SU-DHL-6 (cell line): ENCODE measurements around the gene CST9.

Experiments used
- EZH2phosphoT487 ChIP-seq: fragments of 200-600 bp; sonication (generic), shearing (Covaris generic); conservative IDR thresholded peaks from 2 replicates; pipeline ENCODE4 v1.6.1; 2018; ENCODE audit warnings: mild to moderate bottlenecking, antibody characterized with exemption, low read length, moderate library complexity, mixed read lengths
- TF ChIP-seq, protein P1 (sequence below): fragments of 200-600 bp; sonication (generic); IDR thresholded peaks from one replicate; pipeline ENCODE4 v1.5.1; 2017; ENCODE audit warnings: antibody characterized with exemption, mild to moderate bottlenecking, low read length, moderate library complexity; ENCODE audit not compliant: insufficient read depth, poor library complexity, severe bottlenecking

GRCh38 chr20:23613676-23614075 lies 8.0 kb upstream of the CST9 start:
- TF ChIP-seq EZH2phosphoT487, result no peak
- TF ChIP-seq, protein P1, sequence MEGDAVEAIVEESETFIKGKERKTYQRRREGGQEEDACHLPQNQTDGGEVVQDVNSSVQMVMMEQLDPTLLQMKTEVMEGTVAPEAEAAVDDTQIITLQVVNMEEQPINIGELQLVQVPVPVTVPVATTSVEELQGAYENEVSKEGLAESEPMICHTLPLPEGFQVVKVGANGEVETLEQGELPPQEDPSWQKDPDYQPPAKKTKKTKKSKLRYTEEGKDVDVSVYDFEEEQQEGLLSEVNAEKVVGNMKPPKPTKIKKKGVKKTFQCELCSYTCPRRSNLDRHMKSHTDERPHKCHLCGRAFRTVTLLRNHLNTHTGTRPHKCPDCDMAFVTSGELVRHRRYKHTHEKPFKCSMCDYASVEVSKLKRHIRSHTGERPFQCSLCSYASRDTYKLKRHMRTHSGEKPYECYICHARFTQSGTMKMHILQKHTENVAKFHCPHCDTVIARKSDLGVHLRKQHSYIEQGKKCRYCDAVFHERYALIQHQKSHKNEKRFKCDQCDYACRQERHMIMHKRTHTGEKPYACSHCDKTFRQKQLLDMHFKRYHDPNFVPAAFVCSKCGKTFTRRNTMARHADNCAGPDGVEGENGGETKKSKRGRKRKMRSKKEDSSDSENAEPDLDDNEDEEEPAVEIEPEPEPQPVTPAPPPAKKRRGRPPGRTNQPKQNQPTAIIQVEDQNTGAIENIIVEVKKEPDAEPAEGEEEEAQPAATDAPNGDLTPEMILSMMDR, result no peak
